Suprapubic skin (tissue), 4 donors: ENCODE data around the gene CBLB. TPM values are rescaled to one million over a fixed set of nuclear protein-coding genes. Genes with fewer than 3 reads are reported as not detected.

ENCODE experiments used
- DNase-seq, 2 donors: peaks; one replicate each; pipeline ENCODE4 v3.0.0-alpha.2; 2019; ENCODE audit warnings: low spot score in 2 of 2
- H3K27ac ChIP-seq: fragments of 200-600 bp; sonication (generic); one replicate; pipeline ENCODE4 v1.5.1; 2019
- H3K27me3 ChIP-seq: fragments of 200-600 bp; sonication (generic); one replicate; pipeline ENCODE4 v1.5.1; 2019
- H3K36me3 ChIP-seq: fragments of 200-600 bp; sonication (generic); one replicate; pipeline ENCODE4 v1.5.1; 2019
- H3K4me1 ChIP-seq: fragments of 200-600 bp; sonication (generic); one replicate; pipeline ENCODE4 v1.5.1; 2019
- H3K4me3 ChIP-seq: fragments of 200-600 bp; sonication (generic); one replicate; pipeline ENCODE4 v1.5.1; 2019; ENCODE audit warnings: mild to moderate bottlenecking
- H3K9me3 ChIP-seq: fragments of 200-600 bp; sonication (generic); one replicate; pipeline ENCODE4 v1.5.1; 2019
- CTCF ChIP-seq, 2 donors: fragments of 200-600 bp in 1 of 2; fragments of 450-650 bp in 1 of 2; sonication (generic) in 1 of 2; IDR thresholded peaks; one replicate each; pipeline ENCODE4 v1.5.1; 2016 to 2019; ENCODE audit warnings: antibody characterized with exemption in 2 of 2, mild to moderate bottlenecking in 1 of 2, moderate library complexity in 1 of 2
- EP300 ChIP-seq: sonication (generic); formaldehyde crosslinking; IDR thresholded peaks from one replicate; pipeline ENCODE4 v1.6.1; 2017; ENCODE audit warnings: antibody characterized with exemption
- POLR2A ChIP-seq, 2 donors: fragments of 450-650 bp; IDR thresholded peaks; one replicate each; pipeline ENCODE4 v1.6.1; 2017; ENCODE audit warnings: antibody characterized with exemption in 2 of 2, mild to moderate bottlenecking in 2 of 2, moderate library complexity in 2 of 2
- POLR2AphosphoS5 ChIP-seq, 3 donors: sonication (generic); formaldehyde crosslinking; IDR thresholded peaks; one replicate each; pipeline ENCODE4 v1.6.1; 2017; ENCODE audit warnings: antibody characterized with exemption in 3 of 3
- WGBS: methylation state at CpG from one replicate; pipeline ENCODE4 v1.1.5; 2018; 5-methylcytosine and 5-hydroxymethylcytosine counted together
- total RNA-seq, 4 donors: library from RNA; depleted of rRNA; stranded (reverse); fragments of >200 nt; gene quantifications; one replicate each; pipeline ENCODE4 v1.1.0, GENCODE V29; 2016

Gene CBLB
- total RNA-seq, 4 donors from 2014 or later = 16.8 to 43.8 (median 25.2) TPM

DNA sequence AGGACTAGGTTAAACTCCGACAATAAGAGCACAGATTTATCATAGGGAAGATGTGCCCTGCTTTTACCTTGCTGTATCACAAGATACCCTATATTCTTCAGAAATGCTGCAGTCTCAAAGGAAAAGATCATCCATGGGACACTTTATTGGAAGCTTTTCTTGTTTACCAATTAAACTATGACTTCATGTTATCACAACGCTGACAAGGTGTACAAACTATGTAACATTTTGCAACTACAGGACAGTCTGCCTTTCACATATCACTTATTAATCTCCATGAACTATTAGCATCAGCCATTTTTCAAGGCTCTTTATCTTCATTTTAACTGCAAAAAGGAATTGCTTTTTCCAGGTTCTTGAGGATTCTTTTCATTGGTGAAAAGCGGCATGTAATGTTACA, 34.0 kb downstream of the CBLB start:
- no peaks in the 10 kb centered on the region for H3K9me3 ChIP-seq
- TF ChIP-seq POLR2AphosphoS5 (IDR thresholded peaks at IDR 0.05) = no peak
- no peak for TF ChIP-seq POLR2A (IDR thresholded peaks at IDR 0.05)
- no peak for TF ChIP-seq EP300
- no peak for TF ChIP-seq CTCF (IDR thresholded peaks at IDR 0.05)
- no peaks in the 10 kb centered on the region for H3K27me3 ChIP-seq
- H3K27ac ChIP-seq = no peak overlapping the region
- 92% methylated on average over 3 of the region's 3 CpGs for WGBS
- no peak for DNase-seq
- H3K36me3 ChIP-seq = no peaks in the 10 kb centered on the region
- peaks cover 20% of the 10 kb centered on the region for H3K4me1 ChIP-seq
- H3K4me3 ChIP-seq = no peak overlapping the region

DNA sequence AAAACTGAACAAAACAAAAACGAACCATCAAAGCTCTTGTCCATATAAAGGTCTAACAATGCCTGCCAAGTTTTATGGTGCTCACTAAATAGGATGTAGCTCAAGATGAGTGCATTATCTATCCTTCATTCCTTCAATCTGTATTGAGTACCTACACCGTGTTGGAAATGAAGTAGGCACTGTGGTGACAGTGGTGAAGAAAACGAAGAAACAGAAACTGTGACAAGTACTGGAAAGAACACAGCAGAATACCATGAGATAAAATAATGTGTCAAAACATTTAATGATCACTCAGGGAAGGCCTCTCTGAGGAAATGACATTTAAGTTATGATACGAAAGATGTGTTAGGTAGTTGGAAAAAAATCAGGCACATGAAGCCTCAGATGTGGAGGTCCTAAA, 36.2 kb downstream of the CBLB start:
- Histone ChIP-seq H3K9me3 (no peaks in the 10 kb centered on the region), H3K27ac (no peak overlapping the region), H3K4me3 (no peak overlapping the region), H3K27me3 (no peaks in the 10 kb centered on the region), H3K4me1 (peaks cover 20% of the 10 kb centered on the region), H3K36me3 (no peaks in the 10 kb centered on the region)
- TF ChIP-seq POLR2AphosphoS5 (IDR thresholded peaks at IDR 0.05) = no peak
- TF ChIP-seq CTCF (IDR thresholded peaks at IDR 0.05) = no peak
- no peak for TF ChIP-seq POLR2A (IDR thresholded peaks at IDR 0.05)
- TF ChIP-seq EP300 = no peak
- DNase-seq = no peak
- 72% methylated on average over 4 of the region's 4 CpGs for WGBS

DNA sequence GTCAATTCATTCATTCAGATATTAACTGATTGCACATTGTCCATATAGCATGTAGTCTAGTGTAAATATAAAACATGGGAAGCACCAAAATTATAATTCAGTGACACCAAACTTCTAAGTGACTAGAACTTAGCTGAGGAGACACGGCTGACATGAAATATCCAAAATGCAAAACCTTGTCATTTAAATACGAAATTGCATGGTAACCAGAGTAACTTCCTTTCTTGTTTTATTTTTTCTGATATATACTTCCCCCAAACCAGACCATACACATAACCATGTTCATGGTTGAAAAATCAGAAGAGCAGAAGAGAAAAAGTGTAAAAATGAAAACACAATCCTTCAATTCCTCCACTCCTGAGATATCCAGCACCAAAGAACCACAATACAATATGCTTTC, 38.0 kb downstream of the CBLB start:
- TF ChIP-seq POLR2AphosphoS5 (IDR thresholded peaks at IDR 0.05) (no peak), EP300 (no peak), CTCF (IDR thresholded peaks at IDR 0.05) (no peak), POLR2A (IDR thresholded peaks at IDR 0.05) (no peak)
- no peaks in the 10 kb centered on the region for H3K36me3 ChIP-seq
- H3K4me3 ChIP-seq = no peak overlapping the region
- no peak overlapping the region for H3K27ac ChIP-seq
- H3K27me3 ChIP-seq = no peaks in the 10 kb centered on the region
- H3K9me3 ChIP-seq = no peaks in the 10 kb centered on the region
- WGBS = 95% methylated on average over 2 of the region's 2 CpGs
- peaks cover 10% of the 10 kb centered on the region for H3K4me1 ChIP-seq
- no peak for DNase-seq

DNA sequence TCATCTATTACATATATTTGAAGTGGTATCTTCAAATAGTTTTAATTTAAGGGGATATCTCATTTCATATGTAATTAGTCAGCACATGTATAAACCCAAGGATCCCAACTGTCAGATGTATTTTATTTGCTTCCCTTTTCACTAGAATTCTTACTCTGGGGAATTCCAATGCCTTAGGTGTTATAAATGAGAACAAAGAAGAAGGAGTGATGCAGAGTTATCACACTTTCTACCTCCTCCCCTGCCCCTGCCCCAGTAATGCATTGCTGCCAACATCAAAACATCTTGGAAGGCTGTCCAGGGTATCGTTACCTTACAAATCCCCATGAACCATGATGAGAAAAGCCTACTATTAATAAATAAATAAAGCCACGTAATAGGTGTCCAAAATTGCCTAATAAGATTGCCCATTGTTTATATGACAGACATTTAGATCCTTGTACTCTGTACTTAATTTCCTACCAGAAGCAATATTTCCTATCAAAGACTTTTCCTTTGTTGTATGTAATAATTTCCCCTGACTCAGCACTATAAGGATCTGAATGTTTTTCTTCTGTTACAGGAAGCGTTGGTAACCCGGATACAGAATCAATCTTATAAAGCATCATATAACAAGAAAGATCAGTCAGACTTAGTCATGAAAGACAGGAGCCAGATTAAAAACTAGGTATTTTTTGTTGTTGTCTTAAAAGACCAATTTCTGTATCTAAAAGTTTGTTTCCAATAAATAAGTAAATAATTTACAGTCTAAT, 38.8 kb downstream of the CBLB start:
- no peak overlapping the region for H3K27ac ChIP-seq
- no peak for DNase-seq
- 53% methylated on average over 4 of the region's 4 CpGs for WGBS

More for the DNA sequence above, 38.8 kb downstream of the CBLB start:
- no peak for TF ChIP-seq POLR2AphosphoS5 (IDR thresholded peaks at IDR 0.05)
- TF ChIP-seq EP300 = no peak
- TF ChIP-seq CTCF (IDR thresholded peaks at IDR 0.05) = no peak
- no peak for TF ChIP-seq POLR2A (IDR thresholded peaks at IDR 0.05)
- Histone ChIP-seq H3K4me3 (no peak overlapping the region), H3K4me1 (peaks cover 7% of the 10 kb centered on the region), H3K27me3 (no peaks in the 10 kb centered on the region), H3K9me3 (no peaks in the 10 kb centered on the region), H3K36me3 (no peaks in the 10 kb centered on the region)
